Large intestine (tissue), 3 donors: ENCODE measurements around the gene PDE8A. TPM values are rescaled to one million over a fixed set of nuclear protein-coding genes. Genes with fewer than 3 reads are reported as not detected.
A peak's percentile ranks its signal among the peaks of the same experiment; 100 is the strongest.

Source experiments
- DNase-seq, 2 donors: peaks; one replicate each; pipeline versions ENCODE4 v3.0.0 to v3.0.0-alpha.2; 2013
- H3K27ac ChIP-seq: one replicate; pipeline ENCODE4 v1.5.1; 2013; ENCODE audit warnings: low read length
- H3K27me3 ChIP-seq: 2 replicates; pipeline ENCODE4 v1.6.1; 2013; ENCODE audit warnings: low read length; ENCODE audit not compliant: control insufficient read depth, insufficient read depth
- H3K36me3 ChIP-seq: 2 replicates; pipeline ENCODE4 v1.6.1; 2013; ENCODE audit warnings: low read length; ENCODE audit not compliant: control insufficient read depth, insufficient read depth
- H3K4me1 ChIP-seq: one replicate; pipeline ENCODE4 v1.6.1; 2013; ENCODE audit warnings: low read length; ENCODE audit not compliant: control insufficient read depth, insufficient read depth
- H3K4me3 ChIP-seq: one replicate; pipeline ENCODE4 v1.5.1; 2013; ENCODE audit warnings: low read length
- H3K9me3 ChIP-seq: one replicate; pipeline ENCODE4 v1.6.1; 2013; ENCODE audit warnings: mild to moderate bottlenecking, low read depth, low read length, moderate library complexity; ENCODE audit not compliant: control insufficient read depth
- WGBS: methylation state at CpG from one replicate; pipeline ENCODE4 v1.1.5; 2013; ENCODE audit warnings: low lambda C conversion rate; ENCODE audit not compliant: insufficient coverage; 5-methylcytosine and 5-hydroxymethylcytosine counted together
- polyA plus RNA-seq: library from polyadenylated mRNA; unstranded; fragments of 120-200 nt; gene quantifications from one replicate; pipeline ENCODE4 v1.2.1, GENCODE V29; 2013

PDE8A gene
- polyA plus RNA-seq, 1 donor = 58.2 TPM

GRCh38 chr15:85003593-85004312 is 22.1 kb downstream of the PDE8A start:
- H3K4me3 ChIP-seq = no peak overlapping the region
- DNase-seq = no peak
- no peak overlapping the region for H3K27ac ChIP-seq
- WGBS = 94% methylated on average over 2 of the region's 3 CpGs
- peaks cover 33% of the 10 kb centered on the region for H3K4me1 ChIP-seq
- no peaks in the 10 kb centered on the region for H3K36me3 ChIP-seq
- no peaks in the 10 kb centered on the region for H3K9me3 ChIP-seq
- no peaks in the 10 kb centered on the region for H3K27me3 ChIP-seq

- Histone ChIP-seq H3K4me1 (peaks cover 38% of the 10 kb centered on the region), H3K27ac (no peak overlapping the region), H3K4me3 (no peak overlapping the region), H3K9me3 (no peaks in the 10 kb centered on the region), H3K36me3 (no peaks in the 10 kb centered on the region), H3K27me3 (no peaks in the 10 kb centered on the region)
- DNase-seq = no peak
- WGBS = no CpG with 5 or more reads among the region's 3 CpGs
These were observed 22.9 kb downstream of the PDE8A start for GRCh38 chr15:85004550-85004949.

GRCh38 chr15:85005319-85005718 is 23.7 kb downstream of the PDE8A start:
- Histone ChIP-seq H3K27ac (no peak overlapping the region), H3K4me1 (peaks cover 45% of the 10 kb centered on the region), H3K27me3 (no peaks in the 10 kb centered on the region), H3K4me3 (no peak overlapping the region), H3K36me3 (no peaks in the 10 kb centered on the region), H3K9me3 (no peaks in the 10 kb centered on the region)
- no peak for DNase-seq
- no CpG with 5 or more reads among the region's 2 CpGs for WGBS

- WGBS = 100% methylated on average over 1 of the region's 5 CpGs
- Histone ChIP-seq H3K4me1 (peaks cover 45% of the 10 kb centered on the region), H3K36me3 (no peaks in the 10 kb centered on the region), H3K27me3 (no peaks in the 10 kb centered on the region), H3K4me3 (no peak overlapping the region), H3K27ac (no peak overlapping the region), H3K9me3 (no peaks in the 10 kb centered on the region)
- DNase-seq = no peak
These were observed 24.1 kb downstream of the PDE8A start for GRCh38 chr15:85005746-85006145.

GRCh38 chr15:85006201-85006600 is 24.5 kb downstream of the PDE8A start:
- peaks cover 47% of the 10 kb centered on the region for H3K4me1 ChIP-seq
- peak in 1 of 2 donors; percentile 40 for DNase-seq
- H3K27me3 ChIP-seq = no peaks in the 10 kb centered on the region
- H3K27ac ChIP-seq = no peak overlapping the region
- H3K36me3 ChIP-seq = no peaks in the 10 kb centered on the region
- H3K9me3 ChIP-seq = no peaks in the 10 kb centered on the region
- no CpG with 5 or more reads among the region's 2 CpGs for WGBS
- no peak overlapping the region for H3K4me3 ChIP-seq

- Histone ChIP-seq H3K4me1 (peaks cover 49% of the 10 kb centered on the region), H3K27me3 (no peaks in the 10 kb centered on the region), H3K36me3 (no peaks in the 10 kb centered on the region), H3K27ac (no peak overlapping the region), H3K9me3 (no peaks in the 10 kb centered on the region), H3K4me3 (no peak overlapping the region)
- no CpG with 5 or more reads among the region's 3 CpGs for WGBS
- DNase-seq = no peak
These were observed 25.0 kb downstream of the PDE8A start for GRCh38 chr15:85006655-85007054.

- Histone ChIP-seq H3K27ac (no peak overlapping the region), H3K9me3 (no peaks in the 10 kb centered on the region), H3K27me3 (no peaks in the 10 kb centered on the region), H3K4me1 (peaks cover 49% of the 10 kb centered on the region), H3K4me3 (no peak overlapping the region), H3K36me3 (no peaks in the 10 kb centered on the region)
- no CpG with 5 or more reads among the region's 5 CpGs for WGBS
- DNase-seq = no peak
These were observed 25.5 kb downstream of the PDE8A start for GRCh38 chr15:85007137-85007536.

- WGBS = no CpG with 5 or more reads among the region's 4 CpGs
- H3K27ac ChIP-seq = no peak overlapping the region
- H3K4me1 ChIP-seq = peaks cover 49% of the 10 kb centered on the region
- DNase-seq = no peak
- H3K9me3 ChIP-seq = no peaks in the 10 kb centered on the region
- H3K36me3 ChIP-seq = no peaks in the 10 kb centered on the region
- H3K4me3 ChIP-seq = no peak overlapping the region
- H3K27me3 ChIP-seq = no peaks in the 10 kb centered on the region
These were observed 26.2 kb downstream of the PDE8A start for GRCh38 chr15:85007741-85008397.

- no peak for DNase-seq
- Histone ChIP-seq H3K9me3 (no peaks in the 10 kb centered on the region), H3K36me3 (no peaks in the 10 kb centered on the region), H3K4me1 (peaks cover 49% of the 10 kb centered on the region), H3K4me3 (no peak overlapping the region), H3K27me3 (no peaks in the 10 kb centered on the region), H3K27ac (peak overlapping the region; percentile 59)
- WGBS = no CpG with 5 or more reads among the region's 5 CpGs
These were observed 27.0 kb downstream of the PDE8A start for GRCh38 chr15:85008474-85009260.

GRCh38 chr15:85009435-85009834 is 27.8 kb downstream of the PDE8A start:
- no peak for DNase-seq
- peaks cover 49% of the 10 kb centered on the region for H3K4me1 ChIP-seq
- 63% methylated on average over 1 of the region's 2 CpGs for WGBS
- H3K4me3 ChIP-seq = no peak overlapping the region
- no peaks in the 10 kb centered on the region for H3K36me3 ChIP-seq
- no peaks in the 10 kb centered on the region for H3K27me3 ChIP-seq
- no peaks in the 10 kb centered on the region for H3K9me3 ChIP-seq
- peak overlapping the region; percentile 43 for H3K27ac ChIP-seq
